Measurements from ENCODE around the gene TAPBPL.
"Not testable (repeated sequence)": the region's sequence is repeated elsewhere in the genome, so short reads cannot be mapped to it uniquely, and the experiment has no call there.

Gene TAPBPL

GRCh38 chr12:6463858-6464257 lies 12.0 kb downstream of the TAPBPL start:
- FAIRE-seq: no peak

DNA sequence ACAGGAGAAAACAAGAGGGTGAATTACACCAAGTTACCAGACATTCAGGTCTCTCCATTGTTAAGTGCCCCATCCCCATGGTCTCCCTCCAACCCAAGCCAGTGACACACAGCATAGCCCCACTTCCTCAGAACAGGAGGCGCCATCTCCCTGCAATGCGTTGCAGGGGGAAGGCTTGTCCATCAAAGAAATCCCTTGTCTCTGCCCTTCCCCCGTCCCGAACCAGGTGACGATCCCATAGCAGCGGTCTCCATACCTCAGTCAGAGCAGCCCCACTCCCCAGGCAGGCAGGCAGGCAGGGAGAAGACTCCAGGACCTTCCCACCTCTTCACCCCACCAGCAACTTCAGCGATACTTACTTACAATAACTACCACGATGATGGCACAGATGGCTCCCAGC lies 12.7 kb downstream of the TAPBPL start:
- FAIRE-seq: no peak

- no peak for FAIRE-seq
These were observed 13.8 kb downstream of the TAPBPL start for GRCh38 chr12:6465467-6466183.

GRCh38 chr12:6466184-6466573 lies 14.3 kb downstream of the TAPBPL start:
- no peak for FAIRE-seq

GRCh38 chr12:6466751-6467150 lies 14.9 kb downstream of the TAPBPL start:
- not testable (repeated sequence) for FAIRE-seq

- FAIRE-seq: not testable (repeated sequence)
These were observed 15.9 kb downstream of the TAPBPL start for GRCh38 chr12:6467571-6468282.

- FAIRE-seq: no peak
These were observed 16.4 kb downstream of the TAPBPL start for GRCh38 chr12:6468283-6468575.

- no peak for FAIRE-seq
These were observed 17.2 kb downstream of the TAPBPL start for GRCh38 chr12:6469092-6469491.

- no peak for FAIRE-seq
These were observed 17.9 kb downstream of the TAPBPL start for GRCh38 chr12:6469609-6470374.

GRCh38 chr12:6470375-6471163 lies 18.7 kb downstream of the TAPBPL start, which contains the start of gene VAMP1:
Gene VAMP1 (minus strand): TSS chr12:6470677. CDS start chr12:6470531, 146 bp downstream.
- no peak for FAIRE-seq

- no peak for FAIRE-seq
These were observed 20.1 kb downstream of the TAPBPL start for GRCh38 chr12:6471989-6472360.

DNA sequence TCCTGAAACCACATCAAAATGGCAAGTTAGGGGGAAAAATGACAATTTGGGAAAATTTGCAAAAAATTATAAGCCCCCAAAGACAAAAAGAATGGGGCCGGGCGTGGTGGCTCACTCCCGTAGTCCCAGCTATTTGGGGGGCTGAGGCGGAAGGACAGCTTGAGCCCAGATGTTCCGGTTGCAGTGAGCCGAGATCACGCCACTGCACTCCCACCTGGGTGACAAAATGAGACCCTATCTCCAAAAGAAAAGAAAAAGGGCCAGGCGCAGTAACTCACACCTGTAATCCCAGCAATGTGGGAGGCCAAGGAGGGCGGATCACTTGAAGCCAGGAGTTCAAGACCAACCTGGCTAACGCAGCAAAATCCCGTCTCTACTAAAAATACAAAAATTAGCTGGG lies 20.6 kb downstream of the TAPBPL start:
- no peak for FAIRE-seq

DNA sequence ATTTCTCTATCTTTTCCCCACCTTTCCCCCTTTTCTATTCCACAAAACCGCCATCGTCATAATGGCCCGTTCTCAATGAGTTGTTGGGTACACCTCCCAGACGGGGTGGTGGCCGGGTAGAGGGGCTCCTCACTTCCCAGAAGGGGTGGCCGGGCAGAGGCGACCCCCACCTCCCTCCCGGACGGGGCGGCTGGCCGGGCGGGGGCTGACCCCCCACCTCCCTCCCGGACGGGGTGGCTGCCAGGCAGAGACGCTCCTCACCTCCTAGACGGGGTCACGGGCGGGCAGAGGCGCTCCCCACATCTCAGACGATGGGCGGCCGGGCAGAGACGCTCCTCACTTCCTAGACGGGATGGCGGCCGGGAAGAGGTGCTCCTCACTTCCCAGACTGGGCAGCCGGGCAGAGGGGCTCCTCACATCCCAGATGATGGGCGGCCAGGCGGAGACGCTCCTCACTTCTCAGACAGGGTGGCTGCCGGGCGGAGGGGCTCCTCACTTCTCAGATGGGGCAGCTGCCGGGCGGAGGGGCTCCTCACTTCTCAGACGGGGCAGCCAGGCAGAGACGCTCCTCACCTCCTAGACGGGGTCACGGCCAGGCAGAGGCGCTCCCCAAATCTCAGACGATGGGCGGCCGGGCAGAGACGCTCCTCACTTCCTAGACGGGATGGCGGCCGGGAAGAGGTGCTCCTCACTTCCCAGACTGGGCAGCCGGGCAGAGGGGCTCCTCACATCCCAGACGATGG lies 23.6 kb downstream of the TAPBPL start:
- not testable (repeated sequence) for FAIRE-seq

GRCh38 chr12:6476489-6476888 lies 24.6 kb downstream of the TAPBPL start:
- FAIRE-seq: no peak

GRCh38 chr12:6477601-6478377 lies 25.9 kb downstream of the TAPBPL start:
- not testable (repeated sequence) for FAIRE-seq

- FAIRE-seq: no peak
These were observed 26.6 kb downstream of the TAPBPL start for GRCh38 chr12:6478416-6478815.

DNA sequence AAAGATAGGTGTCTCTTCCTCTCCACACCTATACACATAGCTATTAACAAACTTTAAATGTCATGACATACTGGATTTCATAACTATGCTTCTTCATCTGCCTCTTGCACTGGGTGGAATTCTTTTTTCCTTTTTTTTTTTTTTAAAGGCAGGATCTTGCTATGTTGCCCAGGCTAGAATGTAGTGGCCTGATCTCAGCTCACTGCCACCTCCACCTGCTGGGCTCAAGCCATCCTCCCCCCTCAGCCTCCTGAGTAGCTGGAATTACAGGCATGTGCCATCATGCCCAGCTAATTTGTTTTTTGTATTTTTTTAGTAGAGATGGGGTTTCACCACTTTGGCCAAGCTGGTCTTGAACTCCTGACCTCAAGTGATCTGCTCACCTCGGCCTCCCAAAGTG lies 36.4 kb downstream of the TAPBPL start:
- no peak for FAIRE-seq

- no peak for FAIRE-seq
These were observed 37.6 kb downstream of the TAPBPL start for GRCh38 chr12:6489449-6489848.

- FAIRE-seq: not testable (repeated sequence)
These were observed 38.8 kb downstream of the TAPBPL start for GRCh38 chr12:6490673-6491072.

DNA sequence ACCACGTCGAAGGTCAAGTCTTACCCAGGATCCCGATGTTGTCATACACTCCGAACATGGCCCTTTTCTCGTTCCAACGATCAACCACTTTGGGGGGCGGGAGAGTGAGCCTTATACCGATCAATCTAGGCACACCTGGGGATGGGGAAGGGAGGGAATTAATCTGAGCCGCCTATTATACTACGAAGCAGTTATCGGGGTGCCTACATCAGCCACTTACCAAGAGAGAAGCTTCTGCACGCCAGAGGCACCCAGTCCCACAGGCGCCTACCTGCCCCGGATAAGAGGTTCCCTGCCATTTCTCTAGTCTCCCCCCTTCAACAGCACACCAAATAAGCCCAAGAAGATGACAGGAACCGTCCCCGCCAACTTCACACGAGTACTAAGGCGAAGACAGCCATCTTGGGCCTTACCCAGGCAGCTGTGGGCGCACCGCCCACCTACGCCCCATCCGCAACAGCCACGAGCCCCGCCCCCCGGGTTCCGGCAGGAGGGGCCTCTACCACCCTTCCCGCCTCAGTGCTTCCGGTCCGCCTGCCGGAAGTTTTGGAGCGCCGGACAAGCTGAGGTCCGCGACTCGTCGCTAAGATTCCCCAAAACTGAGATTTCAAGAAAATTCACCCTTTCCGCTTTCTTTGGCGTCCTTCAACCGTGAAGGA lies 41.1 kb downstream of the TAPBPL start, which contains the start of gene MRPL51:
TSS of gene MRPL51 (minus strand) at position 425 of the 659 bp plus-strand sequence. CDS start at position 299, 126 bp downstream.
- no peak for FAIRE-seq

Measured in colon (tissue), 2 donors.